ENCODE data around the gene LETMD1. TPM values are rescaled to one million over a fixed set of nuclear protein-coding genes. Genes with fewer than 3 reads are reported as not detected.

Gene LETMD1
- total and polyA plus RNA-seq, 2 of the 4 experiments (the other 2 are of a cell fraction), result 27.6 to 40.1 TPM

DNA sequence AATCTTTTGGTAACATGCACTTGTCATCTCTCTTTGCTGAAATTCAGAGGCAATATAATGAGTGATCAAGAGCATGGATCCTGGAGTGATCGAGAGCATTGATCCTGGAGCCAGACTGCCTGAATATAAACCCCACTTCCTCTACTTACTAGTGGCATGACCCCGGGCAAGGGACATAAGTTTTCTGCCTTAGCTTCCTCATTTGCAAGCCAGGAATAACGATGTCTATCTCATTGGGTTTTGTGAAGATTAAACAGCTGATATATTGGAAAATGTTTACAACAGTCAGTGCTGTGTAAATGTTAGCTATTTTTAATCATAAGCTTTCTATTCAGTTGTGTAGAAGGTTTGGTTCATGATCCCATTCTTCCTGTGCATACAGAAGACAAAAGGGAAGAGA is 37.6 kb downstream of the LETMD1 start:
- no TSS peak for BruUV-seq (replicated peaks)
- no peaks in the 10 kb centered on the region for H3K9me1 ChIP-seq (ENCODE audit: insufficient read depth, low read length)
- no peak overlapping the region for H4K5ac ChIP-seq (ENCODE audit: low read depth, low read length)
- no peak overlapping the region for H3K23ac ChIP-seq (ENCODE audit: low read depth, low read length)
- no peak overlapping the region for H2BK120ac ChIP-seq (ENCODE audit: low read depth, low read length)
- no peak overlapping the region for H2AK9ac ChIP-seq (replicated peaks; ENCODE audit: low read depth, low read length, poor library complexity)
- no peak overlapping the region for H3K27ac ChIP-seq (ENCODE audit: insufficient read depth, low read length)
- intact Hi-C loops (cut with micrococcal nuclease), result loop anchor here (10.0 kb wide), 1 partner anchor 259 kb away; the partner anchor contains the start of gene CELA1
- DNase-seq (no peak), ATAC-seq (ENCODE audit: low read depth) (no peak)
- peaks cover 22% of the 10 kb centered on the region for H4K20me1 ChIP-seq (ENCODE audit: insufficient read depth, low read length)
- no peak overlapping the region for H2BK20ac ChIP-seq (ENCODE audit: low read depth, low read length)
- H3K9ac ChIP-seq (ENCODE audit: low read depth, low read length), result no peak overlapping the region
- POLR2A ChIA-PET (ENCODE audit: unreplicated experiment), result no interaction called here
- CTCF ChIA-PET, result no interaction called here
- peaks cover 6 to 22% of the 10 kb centered on the region in 2 experiments; a peak in 3 of 4 replicates for H3K79me1 ChIP-seq (ENCODE audit: low read depth in 1 of 2, low read length in 2 of 2)
- H3K4ac ChIP-seq (ENCODE audit: low read depth, low read length), result no peak overlapping the region
- no CpG with 5 or more reads among the region's 3 CpGs for WGBS, 2 experiments (ENCODE audit: extremely low coverage in 2 of 2, insufficient read length in 1 of 2)
- H3K18ac ChIP-seq (ENCODE audit: low read depth, low read length), result no peak overlapping the region
- H3K4me1 ChIP-seq (ENCODE audit: control insufficient read depth, insufficient read depth, low read length), result peaks cover 2% of the 10 kb centered on the region; the same call in 1 of the 2 replicates
- H3K4me2 ChIP-seq (ENCODE audit: low read depth, low read length), result no peak overlapping the region
- no peaks in the 10 kb centered on the region for H3K27me3 ChIP-seq (ENCODE audit: control insufficient read depth, insufficient read depth, low read length)
- no peak for TF ChIP-seq FOS (IDR thresholded peaks at IDR 0.05; ENCODE audit: low read depth, low read length)
- TF ChIP-seq NFE2L2 (IDR thresholded peaks at IDR 0.05; ENCODE audit: low read depth, low read length), result no peak
- no peak for TF ChIP-seq MAZ (IDR thresholded peaks at IDR 0.05; ENCODE audit: borderline replicate concordance, low read depth, low read length)
- TF ChIP-seq MAFK (IDR thresholded peaks at IDR 0.05; ENCODE audit: low read depth, low read length), result no peak
- no peak for TF ChIP-seq RFX5 (IDR thresholded peaks at IDR 0.05; ENCODE audit: low read depth, low read length)
- TF ChIP-seq, protein P1, sequence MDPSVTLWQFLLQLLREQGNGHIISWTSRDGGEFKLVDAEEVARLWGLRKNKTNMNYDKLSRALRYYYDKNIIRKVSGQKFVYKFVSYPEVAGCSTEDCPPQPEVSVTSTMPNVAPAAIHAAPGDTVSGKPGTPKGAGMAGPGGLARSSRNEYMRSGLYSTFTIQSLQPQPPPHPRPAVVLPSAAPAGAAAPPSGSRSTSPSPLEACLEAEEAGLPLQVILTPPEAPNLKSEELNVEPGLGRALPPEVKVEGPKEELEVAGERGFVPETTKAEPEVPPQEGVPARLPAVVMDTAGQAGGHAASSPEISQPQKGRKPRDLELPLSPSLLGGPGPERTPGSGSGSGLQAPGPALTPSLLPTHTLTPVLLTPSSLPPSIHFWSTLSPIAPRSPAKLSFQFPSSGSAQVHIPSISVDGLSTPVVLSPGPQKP (IDR thresholded peaks at IDR 0.05; ENCODE audit: borderline replicate concordance, low read depth, low read length), result no peak
- no peak for TF ChIP-seq CEBPB (IDR thresholded peaks at IDR 0.05; ENCODE audit: low read depth, low read length)
- no peak for TF ChIP-seq POLR2A (IDR thresholded peaks at IDR 0.05; ENCODE audit: low read depth, low read length)
- no peak for TF ChIP-seq CHD1 (IDR thresholded peaks at IDR 0.05; ENCODE audit: low read depth, low read length)
- TF ChIP-seq RAD21 (IDR thresholded peaks at IDR 0.05; ENCODE audit: low read length), result no peak
- no peak for TF ChIP-seq SMC3 (IDR thresholded peaks at IDR 0.05; ENCODE audit: low read depth, low read length)
- TF ChIP-seq MXI1 (IDR thresholded peaks at IDR 0.05; ENCODE audit: borderline replicate concordance, low read depth, low read length), result no peak
- TF ChIP-seq, protein P2, sequence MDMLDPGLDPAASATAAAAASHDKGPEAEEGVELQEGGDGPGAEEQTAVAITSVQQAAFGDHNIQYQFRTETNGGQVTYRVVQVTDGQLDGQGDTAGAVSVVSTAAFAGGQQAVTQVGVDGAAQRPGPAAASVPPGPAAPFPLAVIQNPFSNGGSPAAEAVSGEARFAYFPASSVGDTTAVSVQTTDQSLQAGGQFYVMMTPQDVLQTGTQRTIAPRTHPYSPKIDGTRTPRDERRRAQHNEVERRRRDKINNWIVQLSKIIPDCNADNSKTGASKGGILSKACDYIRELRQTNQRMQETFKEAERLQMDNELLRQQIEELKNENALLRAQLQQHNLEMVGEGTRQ (IDR thresholded peaks at IDR 0.05; ENCODE audit: low read depth, low read length), result no peak
- no peak overlapping the region for H2BK5ac ChIP-seq (ENCODE audit: low read depth, low read length, poor library complexity, severe bottlenecking)
- H3K14ac ChIP-seq (replicated peaks; ENCODE audit: low read depth, low read length), result no peak overlapping the region
- H2AK5ac ChIP-seq (ENCODE audit: low read depth, low read length), result no peak overlapping the region
- no peaks in the 10 kb centered on the region; the same call in 1 of the 2 replicates for H3K36me3 ChIP-seq (ENCODE audit: control insufficient read depth, insufficient read depth, low read length)
- no peak overlapping the region for H2BK15ac ChIP-seq (ENCODE audit: low read depth, low read length)
- no peak overlapping the region for H2AFZ ChIP-seq (replicated peaks; ENCODE audit: low read length, poor library complexity)
- no peak overlapping the region for H3K4me3 ChIP-seq (ENCODE audit: insufficient read depth, low read depth, low read length)
- H4K8ac ChIP-seq (ENCODE audit: low read depth in 2 of 2, low read length in 2 of 2), result no peak overlapping the region
- dilution Hi-C loops (cut with HindIII; ENCODE audit: low sequenced_read_pairs, unreplicated experiment), result no loop called here
- H3K56ac ChIP-seq (ENCODE audit: extremely low read depth, insufficient read depth, low read length), result no peak overlapping the region
- H3K9me3 ChIP-seq (ENCODE audit: control insufficient read depth, insufficient read depth, low read length), result no peaks in the 10 kb centered on the region
- no peak overlapping the region for H4K91ac ChIP-seq (ENCODE audit: insufficient read depth, low read depth, low read length)
- in situ Hi-C loops (cut with MboI; ENCODE audit: low sequenced_read_pairs), result loop anchor here (10.0 kb wide), 1 partner anchor 259 kb away; the partner anchor contains the start of gene CELA1

Data from IMR-90 (cell line).